ENCODE measurements around the gene RGS7. TPM values are rescaled to one million over a fixed set of nuclear protein-coding genes. Genes with fewer than 3 reads are reported as not detected.

Gene RGS7
- total RNA-seq, 4 donors from 2014 or later = 1.9 TPM; not detected in 3

DNA sequence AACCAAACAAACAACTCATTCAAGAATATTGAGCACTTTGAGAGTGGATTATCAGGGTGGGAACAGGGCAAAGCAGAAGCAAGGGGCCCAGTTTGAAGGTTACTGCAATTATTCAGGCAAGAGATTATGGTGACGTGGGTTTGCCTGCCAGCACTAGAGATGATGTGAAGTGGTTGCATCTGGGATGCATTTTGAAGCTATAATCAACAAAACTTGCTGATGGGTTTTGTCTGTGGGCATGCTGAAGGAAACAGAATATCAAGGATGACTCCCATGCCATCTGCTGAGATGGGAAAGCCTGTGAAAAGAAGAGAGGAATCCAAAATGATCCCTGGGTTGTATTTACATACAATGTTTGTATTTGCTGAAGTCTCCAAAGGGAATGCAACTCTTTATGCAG is 520.7 kb downstream of the RGS7 start:
- no peaks in the 10 kb centered on the region for H3K27me3 ChIP-seq
- H3K36me3 ChIP-seq = no peaks in the 10 kb centered on the region
- H3K27ac ChIP-seq = no peak overlapping the region
- no peaks in the 10 kb centered on the region for H3K9me3 ChIP-seq
- TF ChIP-seq POLR2A (IDR thresholded peaks at IDR 0.05) = no peak
- TF ChIP-seq, protein P1, sequence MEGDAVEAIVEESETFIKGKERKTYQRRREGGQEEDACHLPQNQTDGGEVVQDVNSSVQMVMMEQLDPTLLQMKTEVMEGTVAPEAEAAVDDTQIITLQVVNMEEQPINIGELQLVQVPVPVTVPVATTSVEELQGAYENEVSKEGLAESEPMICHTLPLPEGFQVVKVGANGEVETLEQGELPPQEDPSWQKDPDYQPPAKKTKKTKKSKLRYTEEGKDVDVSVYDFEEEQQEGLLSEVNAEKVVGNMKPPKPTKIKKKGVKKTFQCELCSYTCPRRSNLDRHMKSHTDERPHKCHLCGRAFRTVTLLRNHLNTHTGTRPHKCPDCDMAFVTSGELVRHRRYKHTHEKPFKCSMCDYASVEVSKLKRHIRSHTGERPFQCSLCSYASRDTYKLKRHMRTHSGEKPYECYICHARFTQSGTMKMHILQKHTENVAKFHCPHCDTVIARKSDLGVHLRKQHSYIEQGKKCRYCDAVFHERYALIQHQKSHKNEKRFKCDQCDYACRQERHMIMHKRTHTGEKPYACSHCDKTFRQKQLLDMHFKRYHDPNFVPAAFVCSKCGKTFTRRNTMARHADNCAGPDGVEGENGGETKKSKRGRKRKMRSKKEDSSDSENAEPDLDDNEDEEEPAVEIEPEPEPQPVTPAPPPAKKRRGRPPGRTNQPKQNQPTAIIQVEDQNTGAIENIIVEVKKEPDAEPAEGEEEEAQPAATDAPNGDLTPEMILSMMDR (IDR thresholded peaks at IDR 0.05) = no peak
- no peak overlapping the region for H3K4me3 ChIP-seq
- DNase-seq = no peak
- H3K4me1 ChIP-seq = no peaks in the 10 kb centered on the region

GRCh38 chr1:240835291-240835690 is 521.7 kb downstream of the RGS7 start:
- Histone ChIP-seq H3K27me3 (no peaks in the 10 kb centered on the region), H3K36me3 (no peaks in the 10 kb centered on the region), H3K9me3 (no peaks in the 10 kb centered on the region), H3K27ac (no peak overlapping the region), H3K4me1 (no peaks in the 10 kb centered on the region), H3K4me3 (no peak overlapping the region)
- no peak for DNase-seq
- TF ChIP-seq, protein P1 (IDR thresholded peaks at IDR 0.05) = no peak
- no peak for TF ChIP-seq POLR2A (IDR thresholded peaks at IDR 0.05)

DNA sequence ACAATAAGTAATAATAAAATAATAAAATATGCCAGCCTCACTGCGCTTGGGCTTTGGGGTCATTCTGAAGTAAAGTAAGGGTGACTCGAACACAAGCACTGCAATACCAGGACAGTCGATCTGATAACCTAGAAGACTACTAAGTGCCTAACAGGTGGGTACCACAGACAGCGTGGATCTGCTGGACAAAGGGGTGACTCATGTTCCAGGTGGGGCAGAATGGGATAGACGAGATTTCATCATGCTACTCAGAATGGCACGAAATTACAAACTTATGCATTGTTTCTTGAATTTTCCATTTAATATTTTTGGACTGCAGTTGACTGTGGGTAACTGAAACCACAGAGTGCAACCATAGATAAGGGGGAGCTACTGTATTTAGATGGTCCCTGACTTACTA is 523.9 kb downstream of the RGS7 start:
- Histone ChIP-seq H3K27ac (no peak overlapping the region), H3K4me1 (no peaks in the 10 kb centered on the region), H3K36me3 (no peaks in the 10 kb centered on the region), H3K27me3 (no peaks in the 10 kb centered on the region), H3K9me3 (no peaks in the 10 kb centered on the region), H3K4me3 (no peak overlapping the region)
- TF ChIP-seq POLR2A (IDR thresholded peaks at IDR 0.05) = no peak
- TF ChIP-seq, protein P1 (IDR thresholded peaks at IDR 0.05) = no peak
- DNase-seq = no peak

DNA sequence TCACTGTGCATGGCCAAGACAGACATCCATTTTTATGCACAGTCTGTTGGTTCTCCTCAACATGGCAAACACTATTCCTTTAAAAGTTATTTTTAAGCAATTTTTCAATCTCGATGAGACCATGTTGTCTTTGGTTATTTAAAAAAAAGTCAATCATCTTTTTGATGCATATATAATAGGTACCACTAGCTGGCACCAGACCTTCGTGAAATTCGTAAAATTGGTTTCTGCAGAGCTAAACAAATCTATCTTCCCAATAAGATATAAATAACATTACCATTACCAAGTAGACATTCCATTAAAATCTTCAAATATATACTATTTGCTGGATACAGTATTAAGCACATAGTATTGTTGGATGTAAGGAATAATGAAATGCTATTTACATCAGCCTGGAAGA is 525.1 kb downstream of the RGS7 start:
- Histone ChIP-seq H3K36me3 (no peaks in the 10 kb centered on the region), H3K27ac (no peak overlapping the region), H3K4me3 (no peak overlapping the region), H3K27me3 (no peaks in the 10 kb centered on the region), H3K4me1 (no peaks in the 10 kb centered on the region), H3K9me3 (no peaks in the 10 kb centered on the region)
- DNase-seq = no peak
- TF ChIP-seq POLR2A (IDR thresholded peaks at IDR 0.05) = no peak
- TF ChIP-seq, protein P1 (IDR thresholded peaks at IDR 0.05) = no peak

- H3K9me3 ChIP-seq = no peaks in the 10 kb centered on the region
- no peaks in the 10 kb centered on the region for H3K27me3 ChIP-seq
- no peaks in the 10 kb centered on the region for H3K4me1 ChIP-seq
- no peaks in the 10 kb centered on the region for H3K36me3 ChIP-seq
- no peak overlapping the region for H3K4me3 ChIP-seq
- no peak overlapping the region for H3K27ac ChIP-seq
- no peak for DNase-seq
- TF ChIP-seq, protein P1 (IDR thresholded peaks at IDR 0.05) = no peak
- TF ChIP-seq POLR2A (IDR thresholded peaks at IDR 0.05) = no peak
These were observed 525.8 kb downstream of the RGS7 start for GRCh38 chr1:240831191-240831631.

DNA sequence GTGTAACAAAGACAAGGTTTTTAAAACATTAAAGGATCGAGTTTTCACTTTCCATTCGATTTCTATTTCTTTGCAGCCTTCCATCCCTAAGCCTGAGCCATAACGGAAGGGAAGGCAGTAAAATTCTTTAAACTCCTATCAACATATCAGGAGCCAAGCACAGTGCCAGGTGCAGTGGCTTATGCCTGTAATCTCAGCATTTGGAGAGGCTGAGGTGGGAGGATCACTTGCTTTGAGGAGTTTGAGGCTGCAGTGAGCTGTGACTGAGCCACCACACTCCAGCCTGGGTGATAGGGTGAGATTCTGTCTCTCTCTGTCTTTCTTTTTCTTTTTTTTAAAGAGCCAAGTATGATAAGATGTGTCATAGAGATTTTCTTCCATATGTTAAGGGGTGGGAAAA is 527.5 kb downstream of the RGS7 start:
- DNase-seq = no peak
- H3K9me3 ChIP-seq = no peaks in the 10 kb centered on the region
- no peaks in the 10 kb centered on the region for H3K36me3 ChIP-seq
- no peak overlapping the region for H3K27ac ChIP-seq
- H3K27me3 ChIP-seq = no peaks in the 10 kb centered on the region
- no peak overlapping the region for H3K4me3 ChIP-seq
- H3K4me1 ChIP-seq = no peaks in the 10 kb centered on the region
- TF ChIP-seq, protein P1 (IDR thresholded peaks at IDR 0.05) = no peak
- TF ChIP-seq POLR2A (IDR thresholded peaks at IDR 0.05) = no peak

Measured in Peyer's patch (tissue), 4 donors.